Tibial nerve (tissue), 4 donors: ENCODE results near the gene ISCA1. TPM values are rescaled to one million over a fixed set of nuclear protein-coding genes. Genes with fewer than 3 reads are reported as not detected.

Experiments used
- DNase-seq, 2 donors: peaks; one replicate each; pipeline ENCODE4 v3.0.0-alpha.2; 2019; ENCODE audit warnings: low spot score in 2 of 2
- H3K27ac ChIP-seq, 4 donors: fragments of 200-600 bp; sonication (generic) in 3 of 4; one replicate each; pipeline ENCODE4 v1.5.1; 2017 to 2019; ENCODE audit warnings: mild to moderate bottlenecking in 1 of 4
- H3K27me3 ChIP-seq, 2 donors: fragments of 200-600 bp; sonication (generic) in 1 of 2; one replicate each; pipeline versions ENCODE4 v1.5.1 to v1.6.0; 2017 to 2019
- H3K36me3 ChIP-seq, 3 donors: fragments of 200-600 bp; sonication (generic); one replicate each; pipeline ENCODE4 v1.5.1; 2018 to 2019
- H3K4me1 ChIP-seq, 4 donors: fragments of 200-600 bp; sonication (generic) in 3 of 4; one replicate each; pipeline ENCODE4 v1.5.1; 2017 to 2019
- H3K4me3 ChIP-seq, 4 donors: fragments of 200-600 bp; sonication (generic) in 3 of 4; one replicate each; pipeline ENCODE4 v1.5.1; 2017 to 2019; ENCODE audit warnings: mild to moderate bottlenecking in 1 of 4, moderate library complexity in 1 of 4
- H3K9me3 ChIP-seq, 4 donors: fragments of 200-600 bp; sonication (generic) in 3 of 4; one replicate each; pipeline ENCODE4 v1.5.1; 2017 to 2019
- CTCF ChIP-seq, 5 experiments: fragments of 200-600 bp in 3 of 5; fragments of 450-650 bp in 2 of 5; sonication (generic) in 3 of 5; IDR thresholded peaks; one replicate each; pipeline ENCODE4 v1.5.1; 2016 to 2019; ENCODE audit warnings: antibody characterized with exemption in 5 of 5, mild to moderate bottlenecking in 3 of 5, moderate library complexity in 2 of 5
- EP300 ChIP-seq, 2 donors: sonication (generic); formaldehyde crosslinking; IDR thresholded peaks; one replicate each; pipeline ENCODE4 v1.6.1; 2017; ENCODE audit warnings: antibody characterized with exemption in 2 of 2, mild to moderate bottlenecking in 1 of 2
- POLR2A ChIP-seq, 2 donors: fragments of 450-650 bp; IDR thresholded peaks; one replicate each; pipeline ENCODE4 v1.6.1; 2017; ENCODE audit warnings: antibody characterized with exemption in 2 of 2, mild to moderate bottlenecking in 2 of 2, moderate library complexity in 2 of 2
- WGBS, 2 donors: methylation state at CpG; one replicate each; pipeline ENCODE4 v1.1.5; 2018; 5-methylcytosine and 5-hydroxymethylcytosine counted together
- small RNA-seq: library from RNA; depleted of rRNA; stranded (forward); fragments of <200 nt; gene quantifications from one replicate; pipeline ENCODE3, GENCODE V24; 2016
- total RNA-seq, 4 donors: library from RNA; depleted of rRNA; stranded (reverse); fragments of >200 nt; gene quantifications; one replicate each; pipeline ENCODE4 v1.1.0, GENCODE V29; 2016

The ISCA1 gene
- total RNA-seq, 4 donors from 2014 or later, result 21.2 to 40.2 (median 32.7) TPM

DNA sequence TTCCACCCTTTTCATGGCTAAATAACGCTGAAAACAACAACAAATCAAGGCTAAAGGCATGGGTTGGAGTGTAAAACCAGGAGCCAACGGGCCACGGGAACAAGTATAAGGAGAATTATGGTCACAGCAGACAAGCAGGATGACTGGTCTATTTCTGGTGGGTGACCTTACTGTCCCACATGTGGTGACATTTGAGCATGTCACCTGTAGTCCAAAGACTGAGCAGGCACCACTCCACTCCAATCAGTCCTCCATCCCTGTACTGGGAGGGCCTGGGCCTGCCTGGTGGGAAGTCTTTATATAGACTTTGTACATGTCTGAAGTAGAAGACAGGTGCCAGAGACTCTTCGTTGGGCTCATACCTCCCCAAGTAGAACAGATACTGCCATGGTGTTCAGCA lies 59.7 kb downstream of the ISCA1 start:
- Histone ChIP-seq H3K4me1 (no peaks in the 10 kb centered on the region), H3K4me3 (no peak overlapping the region), H3K9me3 (no peaks in the 10 kb centered on the region), H3K27ac (no peak overlapping the region), H3K36me3 (peaks cover 0 to 4% (median 0%) of the 10 kb centered on the region in 3 donors), H3K27me3 (no peaks in the 10 kb centered on the region)
- TF ChIP-seq POLR2A (IDR thresholded peaks at IDR 0.05) (no peak), CTCF (IDR thresholded peaks at IDR 0.05) (no peak), EP300 (IDR thresholded peaks at IDR 0.05) (no peak)
- WGBS, 2 donors, result 86 to 88% methylated on average over 4 of the region's 4 CpGs
- DNase-seq, result no peak

- no peaks in the 10 kb centered on the region for H3K4me1 ChIP-seq
- WGBS, 2 donors, result 75 to 89% methylated on average over 3 of the region's 3 CpGs
- no peaks in the 10 kb centered on the region for H3K36me3 ChIP-seq
- H3K9me3 ChIP-seq, result no peaks in the 10 kb centered on the region
- H3K27me3 ChIP-seq, result no peaks in the 10 kb centered on the region
- TF ChIP-seq CTCF (IDR thresholded peaks at IDR 0.05) (no peak), EP300 (IDR thresholded peaks at IDR 0.05) (no peak), POLR2A (IDR thresholded peaks at IDR 0.05) (no peak)
- no peak for DNase-seq
- H3K4me3 ChIP-seq, result no peak overlapping the region
- H3K27ac ChIP-seq, result no peak overlapping the region
Measured at GRCh38 chr9:86219606-86220005, 62.7 kb downstream of the ISCA1 start.

- H3K27me3 ChIP-seq, result no peaks in the 10 kb centered on the region
- H3K9me3 ChIP-seq, result no peaks in the 10 kb centered on the region
- H3K4me3 ChIP-seq, result no peak overlapping the region
- no peaks in the 10 kb centered on the region for H3K36me3 ChIP-seq
- DNase-seq, result no peak
- H3K27ac ChIP-seq, result no peak overlapping the region
- no peaks in the 10 kb centered on the region for H3K4me1 ChIP-seq
- WGBS, 2 donors, result 81 to 87% methylated on average over 7 of the region's 7 CpGs
- TF ChIP-seq POLR2A (IDR thresholded peaks at IDR 0.05) (no peak), CTCF (IDR thresholded peaks at IDR 0.05) (no peak), EP300 (IDR thresholded peaks at IDR 0.05) (no peak)
Measured at GRCh38 chr9:86217076-86217755, 65.1 kb downstream of the ISCA1 start.

Small RNAs within 50 kb of the gene (small RNA-seq; reads per million reads assigned to genes)
- gene AL137849.1 (not detected), gene RN7SKP264 (not detected)

Other genes with a start within 250 kb of the ISCA1 start
- 10 to 100 TPM in 3 of 4 donors, 1 to 10 TPM in 1; 9.8 to 15.7 (median 12.7) TPM for gene GOLM1, start 183.0 kb downstream of the ISCA1 start, total RNA-seq
- gene C9orf153, start 22.9 kb downstream of the ISCA1 start, total RNA-seq, result 1 to 10 TPM in 2 of 4 donors, under 1 TPM in 2; 0.66 to 2.9 (median 1.2) TPM
- 10 to 100 TPM; 25.7 to 49.6 (median 37.8) TPM for gene TUT7, start 71.9 kb upstream of the ISCA1 start, total RNA-seq